Posterior cingulate gyrus (tissue), 11 donors: ENCODE data around the gene ADIRF.
A peak's percentile ranks its signal among the peaks of the same experiment; 100 is the strongest.
"Not testable (repeated sequence)": the region's sequence is repeated elsewhere in the genome, so short reads cannot be mapped to it uniquely, and the experiment has no call there.

ENCODE experiments used
- DNase-seq, 10 donors: peaks; one replicate each; pipeline versions ENCODE4 v3.0.0 to v3.0.0-alpha.2; 2020 to 2021; ENCODE audit warnings: mixed read lengths in 3 of 10
- intact Hi-C: fragments of 100-400 bp; cut with DNase I; formaldehyde crosslinking; loops from one replicate; pipeline ENCODE4 v1.15.1; 2023

ADIRF gene

DNA sequence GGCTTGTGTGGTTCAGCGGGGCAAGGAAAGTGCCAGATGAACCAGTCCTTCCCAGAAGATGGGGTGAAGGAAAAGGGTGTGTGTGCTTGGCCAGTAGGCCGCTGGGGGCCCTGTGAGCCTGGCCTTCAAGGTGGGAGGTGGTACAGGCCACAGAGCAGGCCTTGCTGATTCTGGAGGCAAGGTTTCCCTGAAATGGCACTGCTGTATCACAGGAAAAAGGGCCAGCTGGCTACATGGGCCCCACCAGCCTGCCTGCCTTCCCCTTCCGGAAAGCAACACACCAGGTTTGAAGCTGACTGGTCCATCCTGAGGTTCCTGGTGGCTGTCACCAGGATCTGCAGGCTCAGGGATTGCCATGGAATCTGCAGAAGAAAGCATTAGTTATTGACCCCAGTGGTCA, 23.4 kb upstream of the ADIRF start:
- peak in 2 of 10 donors; percentile 47 to 53 for DNase-seq
- intact Hi-C loops = no loop called here

DNA sequence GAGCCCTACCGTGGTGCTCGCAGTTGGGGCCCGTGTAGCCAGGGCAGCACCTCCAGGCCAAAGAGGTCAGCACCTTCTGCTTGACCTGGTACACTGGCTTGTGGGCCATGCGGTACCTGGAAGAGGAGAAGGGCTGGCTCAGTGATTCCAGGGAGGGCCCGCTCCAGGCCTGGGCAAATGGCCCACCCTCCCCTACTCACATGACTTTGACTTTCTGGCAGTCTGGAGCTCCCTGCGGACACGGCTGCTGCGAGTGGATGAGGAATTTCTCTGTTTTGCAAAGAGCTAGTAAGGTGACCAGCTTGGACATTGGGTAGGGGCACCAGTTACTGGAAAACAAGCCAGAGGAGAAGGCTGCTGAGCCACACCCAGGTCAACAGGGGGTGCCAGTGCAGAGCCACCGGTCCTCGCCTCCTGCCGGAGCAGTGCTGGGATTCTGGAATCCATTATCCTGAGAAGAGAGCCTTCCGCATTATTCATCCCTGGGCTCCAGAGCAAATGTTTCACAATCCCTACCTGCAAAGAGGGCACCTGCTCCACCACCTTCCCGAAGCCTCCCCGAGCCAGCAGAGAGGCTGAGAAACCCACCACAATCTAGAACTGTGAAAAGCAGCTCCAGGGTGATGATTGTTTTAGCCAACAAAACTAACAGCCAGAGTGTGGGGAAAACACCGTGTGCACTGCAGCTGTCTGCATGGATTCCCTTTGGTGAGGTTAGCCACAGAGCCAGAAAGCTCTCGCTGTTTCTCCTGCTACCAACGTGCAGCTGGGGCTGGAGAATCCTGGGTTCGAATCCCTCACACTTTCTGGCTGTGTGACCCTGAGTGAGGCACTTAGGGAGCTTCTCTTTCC, 22.7 kb upstream of the ADIRF start:
- intact Hi-C loops = no loop called here
- DNase-seq = peak in 3 of 10 donors; percentile 32 to 86 (median 52)

DNA sequence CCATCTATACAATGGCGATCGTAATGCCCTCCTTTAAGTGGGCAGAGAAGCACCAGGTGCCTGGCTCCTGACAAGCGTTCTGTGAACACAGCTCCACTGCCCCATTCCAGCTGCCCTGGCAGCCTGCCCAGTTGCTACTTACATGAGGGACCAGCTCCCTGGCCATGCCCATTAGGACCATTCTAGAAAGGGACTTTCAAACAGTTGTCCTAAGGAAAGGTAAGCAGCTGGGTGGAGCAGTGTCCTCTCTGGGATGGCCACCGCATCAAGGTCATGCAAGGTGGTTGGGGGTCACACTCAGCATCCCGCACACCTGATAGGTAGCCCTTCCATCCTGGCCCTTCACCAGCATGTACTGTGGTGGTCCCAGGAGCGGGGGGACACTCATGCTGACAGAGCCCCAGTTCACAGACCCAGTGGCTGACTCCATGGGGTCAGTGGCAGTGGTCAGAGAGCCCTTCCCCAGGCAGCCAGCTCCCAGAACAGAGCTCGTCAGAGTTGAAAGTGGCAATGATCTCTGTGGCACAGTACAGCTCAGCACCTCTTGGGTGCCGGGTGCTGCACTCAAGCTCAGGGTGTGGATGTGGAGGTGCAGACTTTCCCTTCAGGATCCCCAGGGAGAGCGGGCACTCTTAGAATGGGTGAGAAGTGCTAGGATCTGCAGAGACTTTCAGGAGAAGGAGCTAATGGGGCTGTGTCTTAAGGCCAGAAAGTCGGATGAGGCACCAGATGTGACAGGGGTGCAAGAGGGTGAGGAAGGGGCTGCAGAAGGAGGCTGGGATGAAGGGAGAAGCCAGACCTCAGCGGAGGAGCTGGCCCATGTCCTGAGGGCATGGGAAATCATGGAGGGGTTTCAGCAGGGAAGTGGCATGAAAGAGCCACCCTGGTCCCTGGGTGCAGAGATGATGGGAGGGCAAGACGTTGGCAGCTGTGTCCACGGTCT, 21.8 kb upstream of the ADIRF start:
- peak in 3 of 10 donors; percentile 50 to 89 (median 78) for DNase-seq
- intact Hi-C loops = no loop called here

DNA sequence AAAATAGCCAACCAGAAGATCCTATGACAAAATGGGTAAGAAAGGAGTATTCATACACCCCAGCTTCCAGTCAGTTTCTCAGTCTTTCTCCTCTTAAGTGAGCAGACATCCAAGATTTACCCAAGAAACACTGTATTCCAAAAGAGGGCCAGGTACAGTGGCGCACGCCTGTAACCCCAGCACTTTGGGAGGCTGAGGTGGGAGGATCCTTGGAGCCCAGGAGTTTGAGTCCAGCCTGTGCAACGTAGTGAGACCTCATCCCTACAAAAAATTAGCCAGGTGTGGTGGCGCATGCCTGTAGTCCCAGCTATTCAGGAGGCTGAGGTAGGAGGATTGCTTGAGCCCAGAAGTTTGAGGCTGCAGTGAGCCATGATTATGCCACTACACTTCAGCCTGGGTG, 20.5 kb upstream of the ADIRF start:
- intact Hi-C loops = not testable (repeated sequence)
- DNase-seq = peak in 2 of 10 donors; percentile 25 to 43

DNA sequence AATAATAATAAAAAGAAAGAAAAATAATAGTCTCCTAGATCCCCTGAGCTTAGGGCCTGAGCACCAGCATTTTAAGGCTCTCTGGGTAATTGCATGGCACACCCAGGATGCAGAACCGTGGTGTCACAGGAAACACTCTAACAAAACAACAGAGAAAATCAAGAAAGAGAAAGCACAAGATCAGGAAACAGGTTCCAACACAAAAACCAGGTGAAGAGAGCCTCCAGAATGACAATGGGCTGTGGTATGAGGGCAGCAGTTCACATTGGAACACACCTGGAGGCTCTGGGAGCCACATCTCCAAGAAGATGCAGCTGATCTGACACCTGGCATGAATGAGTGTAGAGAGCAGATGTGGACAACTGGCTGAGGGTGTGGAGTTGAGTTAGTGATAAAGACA, 17.9 kb upstream of the ADIRF start:
- peak in 1 of 10 donors; percentile 2 for DNase-seq
- intact Hi-C loops = no loop called here

DNA sequence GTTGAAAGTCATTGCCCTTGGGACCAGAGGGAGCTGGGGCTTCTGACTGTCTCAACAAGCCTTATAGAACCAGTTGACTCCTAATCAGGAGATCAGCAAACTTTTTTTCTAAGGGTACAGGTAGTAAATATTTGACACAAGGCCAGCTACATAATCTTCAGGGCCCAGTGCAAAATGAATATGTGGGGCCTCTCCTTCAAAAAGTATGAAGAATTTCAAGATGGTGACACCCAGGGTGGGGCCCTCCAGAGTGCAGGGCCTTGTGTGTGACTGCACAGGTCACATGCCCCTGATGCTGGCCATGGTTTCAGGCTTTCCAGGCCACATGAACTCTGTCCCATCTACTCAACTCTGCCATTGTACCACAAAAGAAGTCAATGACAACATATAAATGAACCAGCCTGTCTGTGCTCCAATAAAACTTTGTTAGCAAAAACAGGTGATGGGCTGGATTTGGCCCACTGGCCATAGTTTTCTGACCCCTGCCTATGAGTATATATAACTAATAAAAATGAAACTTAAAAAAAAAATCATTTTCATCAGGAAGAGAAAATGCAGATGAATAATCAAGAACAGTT, 17.0 kb upstream of the ADIRF start:
- DNase-seq = peak in 3 of 10 donors; percentile 1 to 24 (median 11)
- intact Hi-C loops = no loop called here

DNA sequence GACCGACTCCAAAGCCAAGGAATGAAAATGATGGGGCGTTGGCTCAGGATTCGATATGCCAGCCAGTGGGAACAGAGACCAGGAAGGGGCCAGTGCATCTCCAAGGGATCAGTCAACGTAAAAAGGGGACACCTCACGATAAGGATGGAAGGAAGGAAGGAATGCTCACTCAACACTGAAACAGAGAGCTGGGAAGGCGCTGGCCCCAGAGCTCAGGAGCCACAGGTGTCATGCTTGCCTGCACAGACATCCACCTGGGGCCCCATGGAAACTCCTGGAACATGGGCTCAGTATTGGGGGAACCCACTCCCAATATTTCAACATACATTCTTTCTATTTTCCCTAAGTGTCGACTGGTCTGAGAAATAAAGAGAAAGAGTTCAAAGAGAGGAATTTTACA, 16.2 kb upstream of the ADIRF start:
- intact Hi-C loops = no loop called here
- DNase-seq = peak in 2 of 10 donors; percentile 44 to 51

DNA sequence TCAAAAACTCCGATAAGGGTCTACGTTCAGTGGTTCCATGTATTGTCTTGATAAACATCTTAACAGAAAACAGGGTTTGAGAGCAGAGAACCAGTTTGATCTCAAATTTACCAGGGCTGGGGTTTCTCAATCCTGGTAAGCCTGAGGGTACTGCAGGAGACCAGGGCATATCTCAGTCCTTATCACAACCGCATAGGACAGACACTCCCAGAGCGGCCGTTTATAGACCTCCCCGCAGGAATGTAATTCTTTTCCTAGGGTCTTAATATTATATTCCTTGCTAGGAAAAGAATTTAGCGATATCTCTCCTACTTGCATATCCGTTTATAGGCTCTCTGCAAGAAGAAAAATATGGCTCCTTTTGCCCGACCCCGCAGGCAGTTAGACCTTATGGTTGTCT, 15.6 kb upstream of the ADIRF start:
- intact Hi-C loops = not testable (repeated sequence)
- DNase-seq = peak in 1 of 10 donors; percentile 3

DNA sequence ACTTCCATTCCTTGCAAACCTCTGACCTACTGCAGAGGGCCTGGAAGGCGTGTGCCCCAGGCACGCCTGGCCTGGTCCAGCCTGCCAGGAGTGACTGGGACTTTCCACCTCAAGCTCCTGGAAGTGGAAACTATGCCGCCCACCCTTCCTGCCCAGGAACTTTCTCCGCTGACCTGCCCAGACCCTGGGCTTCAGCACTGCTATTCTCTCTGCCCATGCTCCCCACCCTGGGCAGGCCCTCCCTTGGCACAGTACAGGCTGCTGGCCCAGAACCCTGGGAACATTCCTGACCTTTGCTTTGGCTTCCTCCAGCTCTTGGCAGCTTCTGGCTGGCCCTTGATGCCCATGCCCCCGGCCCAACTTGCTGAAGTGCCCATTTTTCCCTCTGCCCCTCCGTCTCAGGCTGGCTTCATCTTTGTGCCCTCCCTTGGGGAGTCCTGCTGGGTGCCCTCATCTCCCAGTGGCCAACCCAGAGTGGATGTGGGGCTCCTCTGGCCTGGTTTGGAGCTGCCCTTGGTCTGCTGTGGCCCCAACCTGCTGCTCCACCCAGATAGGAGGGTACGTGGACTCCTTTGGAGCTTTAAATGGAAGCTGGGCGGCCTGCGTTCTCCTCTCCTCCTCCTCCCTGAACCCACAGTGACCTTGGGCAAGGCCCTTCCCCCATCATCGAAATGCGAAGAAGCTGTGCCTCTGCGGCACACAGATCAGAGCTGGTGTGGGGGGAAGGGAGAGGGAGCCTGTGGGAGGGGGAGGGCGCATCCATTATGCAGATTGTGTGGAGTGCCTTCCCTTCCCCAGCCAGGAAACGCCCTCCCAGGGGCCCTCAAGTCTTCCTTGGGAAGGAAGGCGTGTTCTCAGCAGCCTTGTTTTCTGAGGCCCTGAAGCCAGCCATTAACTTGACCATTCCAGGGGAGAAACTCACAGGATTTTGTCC, 14.3 kb upstream of the ADIRF start:
- intact Hi-C loops = no loop called here
- peak in 2 of 10 donors; percentile 76 to 84 for DNase-seq

DNA sequence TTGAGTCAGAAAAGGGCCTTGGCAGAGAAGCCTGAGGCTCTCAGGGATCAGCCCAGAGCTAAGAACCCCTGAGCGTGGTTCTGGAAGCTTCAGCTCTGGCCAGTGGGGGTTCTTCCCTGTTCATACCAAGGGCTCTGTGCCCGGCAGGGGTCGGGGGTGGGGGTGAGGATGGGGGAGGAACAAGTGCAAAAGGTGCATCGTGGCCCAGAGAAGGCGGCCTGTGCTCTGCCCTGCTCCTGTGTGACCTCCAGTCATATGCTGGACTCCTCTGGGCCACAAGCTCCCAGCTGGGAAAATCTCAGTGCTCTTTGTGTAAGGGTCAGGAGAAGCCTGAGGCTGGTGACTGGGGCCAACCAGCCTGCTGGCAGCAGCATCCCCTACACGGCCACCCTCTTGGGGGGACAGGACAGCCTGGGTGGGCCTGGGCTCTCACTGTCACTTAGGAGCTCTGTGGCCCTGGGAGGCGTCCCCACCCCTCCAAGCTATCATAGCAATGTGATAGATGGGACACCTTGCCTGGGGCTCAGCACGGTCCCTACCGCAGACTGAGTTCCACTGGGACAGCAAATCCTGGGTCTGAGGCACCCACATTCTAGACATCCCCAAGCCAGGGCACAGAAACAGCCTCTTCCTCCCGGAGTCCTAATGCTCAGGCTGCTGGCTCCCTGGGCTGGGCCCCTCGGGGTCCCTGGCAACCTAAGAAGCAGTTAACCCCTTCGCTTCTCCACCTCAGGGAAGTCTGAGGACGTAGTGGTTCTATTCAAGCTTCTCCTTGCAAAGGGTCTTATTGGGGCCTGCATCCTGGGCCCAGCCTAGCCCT, 13.4 kb upstream of the ADIRF start:
- intact Hi-C loops = no loop called here
- peak in 3 of 10 donors; percentile 40 to 71 (median 63) for DNase-seq

DNA sequence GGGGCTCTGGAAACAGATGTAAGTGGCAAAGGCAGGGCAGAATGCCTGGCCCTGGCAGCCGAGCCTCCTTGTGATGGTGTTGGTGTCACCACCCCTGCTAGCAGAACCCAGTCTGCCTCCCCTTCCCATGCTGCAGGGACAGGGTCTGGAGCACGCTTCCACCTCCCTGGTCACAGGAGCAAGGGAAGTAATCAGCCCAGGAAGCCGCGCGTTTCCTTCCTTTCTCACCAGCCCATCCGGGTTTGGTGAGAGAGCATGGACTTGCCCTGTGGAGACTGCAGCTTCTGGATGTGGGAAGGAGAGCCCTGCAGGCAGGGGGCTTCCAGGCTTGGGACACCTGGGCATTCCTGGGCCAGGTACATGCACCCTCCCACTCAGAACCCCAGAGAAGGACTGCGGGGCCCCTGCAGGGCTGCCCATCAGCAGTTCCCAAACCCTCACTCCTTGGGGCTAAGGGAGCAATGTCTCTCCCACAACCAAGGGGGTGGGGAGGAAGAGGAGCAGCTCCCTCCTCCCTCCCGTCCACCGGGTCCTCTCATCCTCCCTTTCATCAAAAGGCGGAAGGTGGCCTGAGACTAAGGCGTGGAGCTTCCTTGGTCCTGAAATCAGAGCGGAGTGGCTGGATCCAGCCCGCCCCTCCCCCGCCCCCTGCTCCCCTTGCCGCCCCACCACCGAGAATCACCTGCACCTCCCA, 12.6 kb upstream of the ADIRF start:
- DNase-seq = peak in 3 of 10 donors; percentile 50 to 79 (median 77)

DNA sequence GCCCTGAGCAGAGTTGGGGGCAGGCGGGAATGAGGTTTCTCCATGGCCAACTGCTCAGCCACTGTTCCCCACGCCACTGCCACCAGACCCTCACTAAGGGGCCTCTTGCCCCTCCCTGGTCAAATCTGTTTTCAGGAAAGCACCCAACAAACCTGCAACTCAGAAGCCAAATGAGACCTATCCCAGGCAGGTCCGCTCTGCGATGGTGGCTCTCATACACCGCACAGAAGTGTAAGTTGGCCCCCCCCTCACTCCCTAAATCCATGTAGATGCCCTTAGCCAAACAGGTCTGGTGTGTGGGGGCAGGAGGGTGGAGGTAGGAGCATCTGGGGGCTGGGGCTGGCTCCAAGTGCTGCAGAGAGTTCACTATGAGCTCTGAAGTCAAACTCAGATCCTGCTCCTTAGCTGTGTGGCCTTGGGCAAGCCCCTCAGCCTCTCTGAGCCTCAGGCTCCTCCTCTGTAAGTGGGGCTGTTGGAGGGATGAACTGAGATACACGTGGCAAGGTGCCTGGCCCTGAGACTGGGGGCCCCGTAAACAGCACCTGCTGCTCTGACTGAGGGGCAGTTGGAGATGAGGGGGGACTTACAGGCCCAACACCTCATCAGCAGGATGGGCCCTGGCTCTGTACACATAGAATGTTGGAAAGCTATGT, 12.0 kb upstream of the ADIRF start:
- DNase-seq = peak in 2 of 10 donors; percentile 59 to 61

More for the DNA sequence above, 12.6 kb upstream of the ADIRF start:
- intact Hi-C loops = no loop called here

DNA sequence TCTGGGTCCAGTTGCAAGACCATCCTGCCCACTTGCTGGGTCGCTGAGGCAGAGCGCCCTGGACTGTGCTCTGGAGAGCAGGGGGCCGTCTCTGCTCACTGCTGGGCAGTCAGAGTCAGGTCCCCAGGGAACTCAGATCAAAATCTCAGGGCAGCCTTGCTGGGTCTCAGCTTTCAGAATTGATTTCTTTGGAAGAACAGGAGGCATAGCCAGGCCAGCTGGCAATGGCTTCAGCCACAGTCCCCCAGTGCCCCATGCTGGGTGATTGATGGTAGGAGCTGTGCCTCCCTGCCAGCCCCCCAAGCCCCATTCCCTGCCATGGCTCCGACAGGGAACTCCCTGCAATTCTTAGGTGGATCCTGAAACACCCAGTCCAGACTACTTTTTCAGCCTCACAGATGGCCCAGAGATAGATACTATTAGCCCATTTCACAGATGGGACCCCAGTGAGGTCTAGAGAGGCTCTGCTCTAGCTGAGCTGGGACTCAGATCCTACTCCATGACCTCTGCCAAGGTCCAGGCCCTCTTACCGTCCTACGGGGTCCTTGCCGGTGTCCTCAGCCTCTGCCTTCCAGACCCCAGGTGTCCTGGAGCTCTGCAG, 11.3 kb upstream of the ADIRF start:
- intact Hi-C loops = no loop called here
- DNase-seq = peak in 3 of 10 donors; percentile 28 to 52 (median 42)

More for the DNA sequence above, 12.0 kb upstream of the ADIRF start:
- intact Hi-C loops = no loop called here

DNA sequence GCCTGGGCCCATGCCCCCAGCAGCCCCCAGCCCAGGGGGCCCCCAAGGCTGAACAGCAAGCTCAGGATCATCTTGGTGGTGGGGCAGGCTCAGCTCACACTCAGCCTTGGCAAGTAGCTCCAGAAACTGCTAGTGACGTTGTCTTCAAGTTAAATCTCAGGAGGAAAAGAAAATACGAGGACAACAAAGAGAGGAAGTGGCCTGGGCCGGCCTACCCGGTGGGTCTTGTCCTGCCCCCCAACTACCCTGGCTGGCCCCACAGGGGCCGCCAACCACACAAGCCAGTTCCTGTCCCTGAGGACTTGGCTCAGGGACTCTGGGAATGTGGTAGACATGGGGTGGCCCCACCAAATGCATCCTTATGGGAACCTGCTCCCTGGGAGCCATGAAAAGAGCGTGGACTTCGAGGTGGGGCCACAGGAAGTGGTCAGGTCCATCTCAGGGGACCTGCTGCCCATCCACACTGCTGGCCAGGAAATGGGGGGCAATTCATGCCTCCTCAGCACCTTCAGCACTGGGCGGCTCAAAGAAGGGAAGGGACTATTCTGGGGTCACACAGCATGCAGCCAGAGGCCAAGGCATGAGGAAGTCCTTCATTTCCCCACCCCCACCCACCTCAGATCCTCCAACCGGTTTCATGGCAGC, 10.7 kb upstream of the ADIRF start, which contains the start of gene MMRN2:
Gene MMRN2, minus strand, starts transcription at position 145 of the 645 bp plus-strand sequence. Its CDS starts 74 bp downstream, at position 71.
- DNase-seq = peak in 3 of 10 donors; percentile 30 to 58 (median 49)
- intact Hi-C loops = no loop called here

DNA sequence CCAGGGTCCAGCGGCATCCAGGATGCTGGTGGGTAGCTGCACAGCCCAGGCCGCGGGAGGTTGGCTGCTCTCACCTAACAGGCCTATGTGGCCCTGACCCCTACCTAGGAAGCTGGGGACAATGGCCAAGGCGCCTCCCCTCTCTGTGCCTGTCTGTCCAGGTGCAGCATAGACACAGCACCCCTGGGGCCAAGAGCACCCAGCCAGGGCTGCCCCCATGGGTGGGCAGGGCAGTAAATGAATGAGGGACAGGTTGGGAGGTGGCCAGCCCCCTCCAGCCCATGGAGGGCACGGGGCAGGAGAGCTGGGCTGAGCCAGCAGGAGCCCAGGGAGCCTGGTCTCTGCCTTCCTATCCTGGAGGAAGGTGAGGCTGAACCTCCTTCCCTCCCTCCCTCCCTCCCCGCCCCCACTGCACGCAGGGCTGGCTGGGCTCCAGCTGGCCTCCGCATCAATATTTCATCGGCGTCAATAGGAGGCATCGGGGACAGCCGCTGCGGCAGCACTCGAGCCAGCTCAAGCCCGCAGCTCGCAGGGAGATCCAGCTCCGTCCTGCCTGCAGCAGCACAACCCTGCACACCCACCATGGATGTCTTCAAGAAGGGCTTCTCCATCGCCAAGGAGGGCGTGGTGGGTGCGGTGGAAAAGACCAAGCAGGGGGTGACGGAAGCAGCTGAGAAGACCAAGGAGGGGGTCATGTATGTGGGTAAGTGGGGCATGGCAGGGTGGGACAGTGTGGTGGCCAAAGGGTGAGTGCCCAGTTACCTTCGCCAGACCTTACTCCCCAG, 10.0 kb upstream of the ADIRF start, which contains the start of gene SNCG:
Gene SNCG, plus strand, starts transcription at position 484 of the 785 bp plus-strand sequence. Its CDS starts 99 bp downstream, at position 583.
- peak in 5 of 10 donors; percentile 34 to 91 (median 85) for DNase-seq
- intact Hi-C loops = no loop called here
